ENCODE data around the gene IGSF21. TPM values are rescaled to one million over a fixed set of nuclear protein-coding genes. Genes with fewer than 3 reads are reported as not detected.

Gene IGSF21
- total RNA-seq, 1 experiment from 2014 or later, result 30.5 TPM

DNA sequence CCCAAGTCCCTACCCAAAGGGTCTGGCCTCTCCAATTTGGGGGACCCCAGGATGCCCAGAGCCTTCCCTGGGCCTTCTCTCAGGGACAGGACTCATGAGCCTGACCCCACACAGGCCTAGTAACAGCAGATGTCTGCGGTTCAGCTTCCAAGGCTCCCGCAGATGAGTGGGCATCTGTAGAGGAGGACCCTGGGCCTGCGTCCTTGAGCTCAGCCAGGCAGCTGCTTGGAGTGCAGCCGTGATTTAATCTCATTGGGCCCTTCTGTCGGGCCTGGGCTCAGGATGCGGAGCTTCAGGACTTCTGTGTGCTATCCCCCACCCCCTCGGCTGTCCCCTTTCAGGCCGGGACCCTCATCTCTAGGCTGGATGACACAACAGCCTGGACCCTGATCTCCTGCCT, 35.4 kb downstream of the IGSF21 start:
- Mint-ChIP-seq H3K4me3 (no peak overlapping the region), H3K27me3 (ENCODE audit: low read depth) (no peaks in the 10 kb centered on the region), H3K4me1 (peaks cover 50% of the 10 kb centered on the region), H3K27ac (0 out of 2 replicates have a peak overlapping the region, but pooled peaks have one; percentile 85), H3K9me3 (no peaks in the 10 kb centered on the region), H3K36me3 (no peaks in the 10 kb centered on the region)
- no peak for TF ChIP-seq GTF2I (CRISPR knock-in tag; conservative IDR thresholded peaks at IDR 0.05)
- TF ChIP-seq, protein P1, sequence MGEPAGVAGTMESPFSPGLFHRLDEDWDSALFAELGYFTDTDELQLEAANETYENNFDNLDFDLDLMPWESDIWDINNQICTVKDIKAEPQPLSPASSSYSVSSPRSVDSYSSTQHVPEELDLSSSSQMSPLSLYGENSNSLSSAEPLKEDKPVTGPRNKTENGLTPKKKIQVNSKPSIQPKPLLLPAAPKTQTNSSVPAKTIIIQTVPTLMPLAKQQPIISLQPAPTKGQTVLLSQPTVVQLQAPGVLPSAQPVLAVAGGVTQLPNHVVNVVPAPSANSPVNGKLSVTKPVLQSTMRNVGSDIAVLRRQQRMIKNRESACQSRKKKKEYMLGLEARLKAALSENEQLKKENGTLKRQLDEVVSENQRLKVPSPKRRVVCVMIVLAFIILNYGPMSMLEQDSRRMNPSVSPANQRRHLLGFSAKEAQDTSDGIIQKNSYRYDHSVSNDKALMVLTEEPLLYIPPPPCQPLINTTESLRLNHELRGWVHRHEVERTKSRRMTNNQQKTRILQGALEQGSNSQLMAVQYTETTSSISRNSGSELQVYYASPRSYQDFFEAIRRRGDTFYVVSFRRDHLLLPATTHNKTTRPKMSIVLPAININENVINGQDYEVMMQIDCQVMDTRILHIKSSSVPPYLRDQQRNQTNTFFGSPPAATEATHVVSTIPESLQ (CRISPR knock-in tag; IDR thresholded peaks at IDR 0.05), result no peak
- 0 out of 2 replicates have a peak, but pooled peaks have one; percentile 4 for TF ChIP-seq ZNF121 (CRISPR knock-in tag; IDR thresholded peaks at IDR 0.05)
- DNase-seq (ENCODE audit: low spot score) (no peak), ATAC-seq (no peak)
- CTCF ChIA-PET, result interaction anchor here (0.8 to 1.1 kb wide), 2 partner anchors 92 to 193 kb away, joined by 3 to 5 read pairs; no protein-coding TSS in a partner anchor
- POLR2A ChIA-PET, result no interaction called here

DNA sequence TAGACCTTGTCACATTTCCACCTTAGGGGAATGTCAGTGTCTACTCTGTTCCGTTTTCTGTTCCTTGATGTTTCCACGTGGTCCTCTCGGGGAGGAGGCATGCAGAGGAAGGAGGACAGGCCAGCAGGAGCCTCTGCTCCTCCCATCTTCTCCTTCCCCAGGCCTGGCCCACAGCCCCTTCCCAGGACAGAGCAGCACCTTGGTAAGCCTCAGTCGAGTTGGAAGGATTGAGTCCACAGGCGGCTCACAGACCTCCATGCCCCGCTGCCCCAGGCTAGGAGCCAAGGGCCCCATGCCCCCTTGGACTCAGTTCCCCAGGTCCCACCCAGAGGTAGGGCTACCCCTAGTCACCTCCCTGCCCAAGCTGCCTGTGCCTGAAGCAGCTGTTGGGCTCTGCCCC, 36.5 kb downstream of the IGSF21 start:
- no peak overlapping the region for H3K27ac Mint-ChIP-seq
- no peaks in the 10 kb centered on the region for H3K36me3 Mint-ChIP-seq
- ATAC-seq (no peak), DNase-seq (ENCODE audit: low spot score) (no peak)
- H3K27me3 Mint-ChIP-seq (ENCODE audit: low read depth), result no peaks in the 10 kb centered on the region
- TF ChIP-seq PRRX2 (CRISPR knock-in tag; IDR thresholded peaks at IDR 0.05) (no peak), NFATC4 (CRISPR knock-in tag; IDR thresholded peaks at IDR 0.05) (no peak), CREB1 (CRISPR knock-in tag; IDR thresholded peaks at IDR 0.05) (no peak), TP53 (CRISPR knock-in tag; IDR thresholded peaks at IDR 0.05) (no peak), ELF4 (CRISPR knock-in tag; IDR thresholded peaks at IDR 0.05; ENCODE audit: low read depth) (no peak), GTF2I (CRISPR knock-in tag; conservative IDR thresholded peaks at IDR 0.05) (no peak), NFE2L1 (CRISPR knock-in tag; IDR thresholded peaks at IDR 0.05) (no peak)
- TF ChIP-seq, protein P2, sequence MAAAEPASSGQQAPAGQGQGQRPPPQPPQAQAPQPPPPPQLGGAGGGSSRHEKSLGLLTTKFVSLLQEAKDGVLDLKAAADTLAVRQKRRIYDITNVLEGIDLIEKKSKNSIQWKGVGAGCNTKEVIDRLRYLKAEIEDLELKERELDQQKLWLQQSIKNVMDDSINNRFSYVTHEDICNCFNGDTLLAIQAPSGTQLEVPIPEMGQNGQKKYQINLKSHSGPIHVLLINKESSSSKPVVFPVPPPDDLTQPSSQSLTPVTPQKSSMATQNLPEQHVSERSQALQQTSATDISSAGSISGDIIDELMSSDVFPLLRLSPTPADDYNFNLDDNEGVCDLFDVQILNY (CRISPR knock-in tag; IDR thresholded peaks at IDR 0.05), result no peak
- TF ChIP-seq, protein P3, sequence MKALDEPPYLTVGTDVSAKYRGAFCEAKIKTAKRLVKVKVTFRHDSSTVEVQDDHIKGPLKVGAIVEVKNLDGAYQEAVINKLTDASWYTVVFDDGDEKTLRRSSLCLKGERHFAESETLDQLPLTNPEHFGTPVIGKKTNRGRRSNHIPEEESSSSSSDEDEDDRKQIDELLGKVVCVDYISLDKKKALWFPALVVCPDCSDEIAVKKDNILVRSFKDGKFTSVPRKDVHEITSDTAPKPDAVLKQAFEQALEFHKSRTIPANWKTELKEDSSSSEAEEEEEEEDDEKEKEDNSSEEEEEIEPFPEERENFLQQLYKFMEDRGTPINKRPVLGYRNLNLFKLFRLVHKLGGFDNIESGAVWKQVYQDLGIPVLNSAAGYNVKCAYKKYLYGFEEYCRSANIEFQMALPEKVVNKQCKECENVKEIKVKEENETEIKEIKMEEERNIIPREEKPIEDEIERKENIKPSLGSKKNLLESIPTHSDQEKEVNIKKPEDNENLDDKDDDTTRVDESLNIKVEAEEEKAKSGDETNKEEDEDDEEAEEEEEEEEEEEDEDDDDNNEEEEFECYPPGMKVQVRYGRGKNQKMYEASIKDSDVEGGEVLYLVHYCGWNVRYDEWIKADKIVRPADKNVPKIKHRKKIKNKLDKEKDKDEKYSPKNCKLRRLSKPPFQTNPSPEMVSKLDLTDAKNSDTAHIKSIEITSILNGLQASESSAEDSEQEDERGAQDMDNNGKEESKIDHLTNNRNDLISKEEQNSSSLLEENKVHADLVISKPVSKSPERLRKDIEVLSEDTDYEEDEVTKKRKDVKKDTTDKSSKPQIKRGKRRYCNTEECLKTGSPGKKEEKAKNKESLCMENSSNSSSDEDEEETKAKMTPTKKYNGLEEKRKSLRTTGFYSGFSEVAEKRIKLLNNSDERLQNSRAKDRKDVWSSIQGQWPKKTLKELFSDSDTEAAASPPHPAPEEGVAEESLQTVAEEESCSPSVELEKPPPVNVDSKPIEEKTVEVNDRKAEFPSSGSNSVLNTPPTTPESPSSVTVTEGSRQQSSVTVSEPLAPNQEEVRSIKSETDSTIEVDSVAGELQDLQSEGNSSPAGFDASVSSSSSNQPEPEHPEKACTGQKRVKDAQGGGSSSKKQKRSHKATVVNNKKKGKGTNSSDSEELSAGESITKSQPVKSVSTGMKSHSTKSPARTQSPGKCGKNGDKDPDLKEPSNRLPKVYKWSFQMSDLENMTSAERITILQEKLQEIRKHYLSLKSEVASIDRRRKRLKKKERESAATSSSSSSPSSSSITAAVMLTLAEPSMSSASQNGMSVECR (CRISPR knock-in tag; IDR thresholded peaks at IDR 0.05; ENCODE audit: borderline replicate concordance), result no peak
- TF ChIP-seq, protein P4, sequence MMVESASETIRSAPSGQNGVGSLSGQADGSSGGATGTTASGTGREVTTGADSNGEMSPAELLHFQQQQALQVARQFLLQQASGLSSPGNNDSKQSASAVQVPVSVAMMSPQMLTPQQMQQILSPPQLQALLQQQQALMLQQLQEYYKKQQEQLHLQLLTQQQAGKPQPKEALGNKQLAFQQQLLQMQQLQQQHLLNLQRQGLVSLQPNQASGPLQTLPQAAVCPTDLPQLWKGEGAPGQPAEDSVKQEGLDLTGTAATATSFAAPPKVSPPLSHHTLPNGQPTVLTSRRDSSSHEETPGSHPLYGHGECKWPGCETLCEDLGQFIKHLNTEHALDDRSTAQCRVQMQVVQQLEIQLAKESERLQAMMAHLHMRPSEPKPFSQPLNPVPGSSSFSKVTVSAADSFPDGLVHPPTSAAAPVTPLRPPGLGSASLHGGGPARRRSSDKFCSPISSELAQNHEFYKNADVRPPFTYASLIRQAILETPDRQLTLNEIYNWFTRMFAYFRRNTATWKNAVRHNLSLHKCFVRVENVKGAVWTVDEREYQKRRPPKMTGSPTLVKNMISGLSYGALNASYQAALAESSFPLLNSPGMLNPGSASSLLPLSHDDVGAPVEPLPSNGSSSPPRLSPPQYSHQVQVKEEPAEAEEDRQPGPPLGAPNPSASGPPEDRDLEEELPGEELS (CRISPR knock-in tag; IDR thresholded peaks at IDR 0.05), result no peak
- TF ChIP-seq, protein P5, sequence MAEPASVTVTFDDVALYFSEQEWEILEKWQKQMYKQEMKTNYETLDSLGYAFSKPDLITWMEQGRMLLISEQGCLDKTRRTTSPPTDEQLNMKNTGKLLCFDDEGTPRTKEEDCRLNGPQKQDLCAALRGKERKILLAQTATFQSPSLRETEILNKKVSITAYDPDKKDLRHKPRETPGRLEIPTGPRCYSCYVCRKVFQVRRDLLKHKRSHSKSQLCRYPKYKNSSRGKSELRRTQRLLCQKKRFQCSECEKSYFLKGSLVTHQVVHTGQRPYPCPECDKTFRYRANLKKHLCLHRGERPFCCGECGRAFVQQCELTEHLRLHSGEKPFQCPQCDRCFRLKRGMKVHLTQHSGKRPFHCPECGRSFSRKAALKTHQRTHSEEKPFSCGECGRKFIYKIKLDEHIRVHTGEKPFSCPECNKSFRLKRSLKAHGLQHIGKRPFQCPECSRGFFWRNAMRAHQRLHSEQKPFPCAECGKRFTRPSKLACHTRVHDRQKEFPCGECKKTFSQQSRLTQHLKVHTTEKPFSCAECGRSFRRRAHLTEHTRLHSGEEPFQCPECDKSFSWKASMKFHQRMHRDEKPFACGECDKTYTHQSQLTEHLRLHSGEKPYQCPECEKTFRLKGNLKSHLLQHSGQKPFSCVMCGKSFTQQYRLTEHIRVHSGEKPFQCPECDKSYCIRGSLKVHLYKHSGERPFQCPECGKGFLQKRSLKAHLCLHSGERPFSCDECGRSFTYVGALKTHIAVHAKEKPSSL (CRISPR knock-in tag; conservative IDR thresholded peaks at IDR 0.05), result no peak
- TF ChIP-seq, protein P6, sequence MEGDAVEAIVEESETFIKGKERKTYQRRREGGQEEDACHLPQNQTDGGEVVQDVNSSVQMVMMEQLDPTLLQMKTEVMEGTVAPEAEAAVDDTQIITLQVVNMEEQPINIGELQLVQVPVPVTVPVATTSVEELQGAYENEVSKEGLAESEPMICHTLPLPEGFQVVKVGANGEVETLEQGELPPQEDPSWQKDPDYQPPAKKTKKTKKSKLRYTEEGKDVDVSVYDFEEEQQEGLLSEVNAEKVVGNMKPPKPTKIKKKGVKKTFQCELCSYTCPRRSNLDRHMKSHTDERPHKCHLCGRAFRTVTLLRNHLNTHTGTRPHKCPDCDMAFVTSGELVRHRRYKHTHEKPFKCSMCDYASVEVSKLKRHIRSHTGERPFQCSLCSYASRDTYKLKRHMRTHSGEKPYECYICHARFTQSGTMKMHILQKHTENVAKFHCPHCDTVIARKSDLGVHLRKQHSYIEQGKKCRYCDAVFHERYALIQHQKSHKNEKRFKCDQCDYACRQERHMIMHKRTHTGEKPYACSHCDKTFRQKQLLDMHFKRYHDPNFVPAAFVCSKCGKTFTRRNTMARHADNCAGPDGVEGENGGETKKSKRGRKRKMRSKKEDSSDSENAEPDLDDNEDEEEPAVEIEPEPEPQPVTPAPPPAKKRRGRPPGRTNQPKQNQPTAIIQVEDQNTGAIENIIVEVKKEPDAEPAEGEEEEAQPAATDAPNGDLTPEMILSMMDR (IDR thresholded peaks at IDR 0.05), result no peak
- CTCF ChIA-PET, result no interaction called here
- no peaks in the 10 kb centered on the region for H3K9me3 Mint-ChIP-seq
- no peak overlapping the region for H3K4me3 Mint-ChIP-seq
- POLR2A ChIA-PET, result no interaction called here
- peaks cover 47% of the 10 kb centered on the region for H3K4me1 Mint-ChIP-seq

Measured in WTC11 (cell line).